Liver (tissue), 3 donors: ENCODE results near the gene ERGIC3.

ENCODE experiments used
- CTCF ChIP-seq: fragments of 150-350 bp; IDR thresholded peaks from 2 replicates; pipeline ENCODE4 v1.5.1; 2017; ENCODE audit warnings: improper control_type of control experiment, low read depth, low read length; ENCODE audit not compliant: missing input control
- RAD21 ChIP-seq, 2 donors: IDR thresholded peaks; 2 replicates each; pipeline ENCODE4 v1.6.1; 2016; ENCODE audit warnings: antibody characterized with exemption in 2 of 2, mild to moderate bottlenecking in 2 of 2
- SP1 ChIP-seq: IDR thresholded peaks from 2 replicates; pipeline ENCODE4 v1.6.1; 2018; ENCODE audit warnings: antibody characterized with exemption, mild to moderate bottlenecking
- TAF1 ChIP-seq: conservative IDR thresholded peaks from 2 replicates; pipeline ENCODE4 v1.6.1; 2016; ENCODE audit warnings: antibody characterized with exemption, mild to moderate bottlenecking
- YY1 ChIP-seq: IDR thresholded peaks from 2 replicates; pipeline ENCODE4 v1.6.1; 2016; ENCODE audit warnings: antibody characterized with exemption, mild to moderate bottlenecking
- donor health status: healthy.
- donor health status: healthy.

- TF ChIP-seq CTCF (no peak), RAD21 (IDR thresholded peaks at IDR 0.05) (no peak), TAF1 (no peak), SP1 (no peak), YY1 (no peak)
These were observed 22.9 kb upstream of the ERGIC3 start for GRCh38 chr20:35518955-35519354.
